ENCODE measurements around the gene SUPT3H. TPM values are rescaled to one million over a fixed set of nuclear protein-coding genes. Genes with fewer than 3 reads are reported as not detected.

Gene SUPT3H
- total RNA-seq, 1 donor = 10.6 TPM

GRCh38 chr6:44932651-44933091, 445.1 kb downstream of the SUPT3H start:
- no peak for DNase-seq (ENCODE audit: low read depth)
- H3K4me3 ChIP-seq (ENCODE audit: low read depth, low read length) = no peak overlapping the region
- no peak for TF ChIP-seq CTCF (IDR thresholded peaks at IDR 0.05; ENCODE audit: insufficient read depth, low read length)

- no peak overlapping the region for H3K4me3 ChIP-seq (ENCODE audit: low read depth, low read length)
- TF ChIP-seq CTCF (IDR thresholded peaks at IDR 0.05; ENCODE audit: insufficient read depth, low read length) = no peak
- no peak for DNase-seq (ENCODE audit: low read depth)
Observed at GRCh38 chr6:44931385-44931784, 446.3 kb downstream of the SUPT3H start.

- no peak for TF ChIP-seq CTCF (IDR thresholded peaks at IDR 0.05; ENCODE audit: insufficient read depth, low read length)
- DNase-seq (ENCODE audit: low read depth) = peak; percentile 10
- no peak overlapping the region for H3K4me3 ChIP-seq (ENCODE audit: low read depth, low read length)
Observed at GRCh38 chr6:44926556-44926955, 451.2 kb downstream of the SUPT3H start.

GRCh38 chr6:44925100-44925739, 452.5 kb downstream of the SUPT3H start:
- no peak for TF ChIP-seq CTCF (IDR thresholded peaks at IDR 0.05; ENCODE audit: insufficient read depth, low read length)
- no peak overlapping the region for H3K4me3 ChIP-seq (ENCODE audit: low read depth, low read length)
- peak; percentile 23 for DNase-seq (ENCODE audit: low read depth)

- no peak for TF ChIP-seq CTCF (IDR thresholded peaks at IDR 0.05; ENCODE audit: insufficient read depth, low read length)
- no peak overlapping the region for H3K4me3 ChIP-seq (ENCODE audit: low read depth, low read length)
- DNase-seq (ENCODE audit: low read depth) = no peak
Observed at GRCh38 chr6:44923444-44923843, 454.3 kb downstream of the SUPT3H start.

GRCh38 chr6:44921798-44922197, 455.9 kb downstream of the SUPT3H start:
- TF ChIP-seq CTCF (IDR thresholded peaks at IDR 0.05; ENCODE audit: insufficient read depth, low read length) = no peak
- no peak for DNase-seq (ENCODE audit: low read depth)
- no peak overlapping the region for H3K4me3 ChIP-seq (ENCODE audit: low read depth, low read length)

Measured in fibroblast of the aortic adventitia (primary cell).